HEK293T (cell line): ENCODE measurements around the gene MPPE1.

ENCODE experiments used
- FOXK2 ChIP-seq: fragments of 450-650 bp; IDR thresholded peaks from 2 replicates; pipeline ENCODE4 v1.6.1; 2016; ENCODE audit warnings: mild to moderate bottlenecking
- TARDBP ChIP-seq: fragments of 450-650 bp; IDR thresholded peaks from 2 replicates; pipeline ENCODE4 v1.6.1; 2016

DNA sequence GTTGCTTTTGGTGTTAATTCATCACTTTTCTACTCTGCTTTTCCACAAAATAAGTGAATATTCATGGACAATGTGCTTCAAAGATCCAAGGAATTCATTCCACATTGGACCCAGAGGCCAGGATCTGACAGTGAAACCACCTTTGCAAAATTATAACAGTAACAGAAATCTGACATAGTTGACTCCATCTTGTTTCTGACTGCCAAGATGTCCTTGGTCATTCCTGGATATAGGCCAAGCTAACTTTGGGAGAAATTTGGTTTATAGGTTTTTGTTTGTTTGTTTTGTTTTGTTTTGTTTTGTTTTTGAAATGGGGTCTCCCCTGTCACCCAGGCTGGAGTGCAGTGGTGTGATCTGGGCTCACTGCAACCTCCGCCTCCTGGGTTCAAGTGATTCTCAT is 10.3 kb downstream of the MPPE1 start:
- no peak for TF ChIP-seq TARDBP
- TF ChIP-seq FOXK2, result no peak
